HG02623 (cell line): ENCODE data around the gene CISTR.
"Not testable (repeated sequence)": the region's sequence is repeated elsewhere in the genome, so short reads cannot be mapped to it uniquely, and the experiment has no call there.

Experiments
- ATAC-seq: cut with Tn5 transposase; IDR thresholded peaks from one replicate; pipeline ENCODE4 v1.9.1; 2021; ENCODE audit warnings: moderate library complexity; ENCODE audit not compliant: unreplicated experiment

The CISTR gene

GRCh38 chr12:53720946-53721345 lies 30.8 kb downstream of the CISTR start:
- no peak for ATAC-seq

- no peak for ATAC-seq
Observed at GRCh38 chr12:53719649-53720048, 32.1 kb downstream of the CISTR start.

- not testable (repeated sequence) for ATAC-seq
Observed at GRCh38 chr12:53718567-53718966, 33.2 kb downstream of the CISTR start.

GRCh38 chr12:53717319-53717718 lies 34.5 kb downstream of the CISTR start:
- ATAC-seq, result no peak

- ATAC-seq, result no peak
Observed at GRCh38 chr12:53714004-53714403, 37.8 kb downstream of the CISTR start.

- no peak for ATAC-seq
Observed at GRCh38 chr12:53713516-53713915, 38.3 kb downstream of the CISTR start.

- no peak for ATAC-seq
Observed at GRCh38 chr12:53712059-53712643, 39.6 kb downstream of the CISTR start.

GRCh38 chr12:53710091-53710490 lies 41.7 kb downstream of the CISTR start:
- ATAC-seq, result no peak

GRCh38 chr12:53709671-53710070 lies 42.1 kb downstream of the CISTR start:
- no peak for ATAC-seq

GRCh38 chr12:53706080-53706479 lies 45.7 kb downstream of the CISTR start:
- no peak for ATAC-seq

- ATAC-seq, result no peak
Observed at GRCh38 chr12:53703756-53704155, 48.0 kb downstream of the CISTR start.

- peak; percentile 52 for ATAC-seq
Observed at GRCh38 chr12:53701518-53702264, 50.1 kb downstream of the CISTR start.

GRCh38 chr12:53700567-53700966 lies 51.2 kb downstream of the CISTR start:
- ATAC-seq, result no peak

GRCh38 chr12:53699678-53700025 lies 52.1 kb downstream of the CISTR start:
- no peak for ATAC-seq

- no peak for ATAC-seq
Observed at GRCh38 chr12:53698948-53699677, 52.7 kb downstream of the CISTR start.

GRCh38 chr12:53696655-53697331 lies 55.0 kb downstream of the CISTR start:
- no peak for ATAC-seq
